ENCODE results near the gene GARIN5A. TPM values are rescaled to one million over a fixed set of nuclear protein-coding genes. Genes with fewer than 3 reads are reported as not detected.

GARIN5A gene
- 1.5 to 2.5 TPM (median 2.1 TPM) in 5 replicates for total RNA-seq (2022; extraction: Qiagen RNA extraction)

GRCh38 chr19:50476224-50476906 lies at the start of gene GARIN5A, which contains the start of gene EMC10:
TSS of gene GARIN5A (minus strand) at chr19:50476848. CDS start at chr19:50476388, 460 bp downstream.
TSS of gene EMC10 (plus strand) at chr19:50476507. CDS start at chr19:50476545, 38 bp downstream.

GRCh38 chr19:50513746-50514345 lies 37.2 kb upstream of the GARIN5A start, which contains the start of gene ASPDH:
TSS of gene ASPDH (minus strand) at chr19:50513913. CDS start at chr19:50513823, 90 bp downstream.

GRCh38 chr19:50511069-50511822 lies 34.6 kb upstream of the GARIN5A start, which contains the start of gene JOSD2:
TSS of gene JOSD2 (minus strand) at chr19:50511191. CDS start at chr19:50510431, 760 bp downstream.

GRCh38 chr19:50432221-50433028 lies 44.2 kb downstream of the GARIN5A start, which contains the start of gene MYBPC2:
TSS of gene MYBPC2 (plus strand) at chr19:50432892. CDS start at chr19:50432954, 62 bp downstream.

DNA sequence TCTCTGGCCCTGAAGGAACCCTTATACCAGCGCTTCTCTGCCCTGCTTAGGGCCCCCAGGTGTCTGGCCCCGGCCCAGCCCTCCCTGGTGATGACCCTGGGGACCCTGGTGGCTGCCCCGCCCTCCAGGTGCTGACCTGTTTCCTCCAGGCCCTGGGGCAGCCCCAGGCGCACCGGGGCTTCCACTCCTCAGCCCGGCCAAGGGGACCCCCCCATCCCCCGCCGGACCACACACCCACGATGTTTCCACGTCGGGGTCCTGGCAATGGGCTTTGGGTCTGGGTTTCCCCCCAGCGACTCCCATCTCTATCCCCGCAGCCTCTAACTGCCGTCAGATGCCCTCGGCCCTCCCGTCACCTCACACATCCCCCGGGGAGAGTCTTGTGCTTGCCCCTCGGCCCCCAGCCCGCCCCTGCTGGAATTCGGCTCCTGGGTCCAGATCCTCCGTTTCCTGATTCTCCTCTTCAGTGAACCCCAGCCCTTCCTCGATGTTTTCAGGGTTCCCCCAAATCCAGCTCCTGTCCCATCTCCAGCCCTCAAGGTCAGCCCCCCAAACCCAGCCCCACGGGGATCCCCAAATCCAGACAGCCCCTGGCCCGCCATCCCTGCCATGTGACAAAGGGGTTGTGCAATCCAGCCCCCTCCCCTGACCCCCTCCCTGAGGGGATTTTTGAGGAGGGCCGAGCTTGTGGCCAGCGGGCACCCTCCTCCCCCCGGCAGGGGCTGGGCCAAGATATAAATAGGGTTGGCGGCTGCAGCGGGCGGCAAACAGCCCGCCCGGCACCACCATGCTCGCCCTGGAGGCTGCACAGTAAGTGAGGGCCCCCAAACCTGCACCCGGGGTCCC lies 58.2 kb downstream of the GARIN5A start, which contains the start of gene SPIB:
Gene SPIB, plus strand, starts transcription at position 763 of the 846 bp plus-strand sequence. Its CDS starts 25 bp downstream, at position 788.

Other genes starting within 250 kb of the GARIN5A start
- 1.1 to 1.6 TPM (median 1.4 TPM) in 5 replicates for gene KCNC3, start 147.5 kb downstream of the GARIN5A start, total RNA-seq (2022; extraction: Qiagen RNA extraction)
- 0.55 to 1.6 TPM (median 1.1 TPM) in 5 replicates for gene NAPSA, start 111.2 kb downstream of the GARIN5A start, total RNA-seq (2022; extraction: Qiagen RNA extraction)
- gene NR1H2, start 100.4 kb downstream of the GARIN5A start, total RNA-seq (2022; extraction: Qiagen RNA extraction): 57.7 to 84.8 TPM (median 79.4 TPM) in 5 replicates
- 51.4 to 85.1 TPM (median 75.0 TPM) in 5 replicates for gene POLD1, start 92.5 kb downstream of the GARIN5A start, total RNA-seq (2022; extraction: Qiagen RNA extraction)
- gene SPIB, start 57.9 kb downstream of the GARIN5A start, total RNA-seq (2022; extraction: Qiagen RNA extraction): 0.06 to 0.45 TPM (median 0.24 TPM) in 5 replicates
- 0.03 TPM in 1 of 5 replicates, not detected in the others for gene MYBPC2, start 44.0 kb downstream of the GARIN5A start, total RNA-seq (2022; extraction: Qiagen RNA extraction)
- gene EMC10, start 341 bp downstream of the GARIN5A start, total RNA-seq (2022; extraction: Qiagen RNA extraction): 104 to 157 TPM (median 156 TPM) in 5 replicates
- 54.0 to 88.6 TPM (median 84.1 TPM) in 5 replicates for gene JOSD2, start 34.3 kb upstream of the GARIN5A start, total RNA-seq (2022; extraction: Qiagen RNA extraction)
- not detected in 5 replicates for gene ASPDH, start 37.1 kb upstream of the GARIN5A start, total RNA-seq (2022; extraction: Qiagen RNA extraction)
- gene LRRC4B, start 91.6 kb upstream of the GARIN5A start, total RNA-seq (2022; extraction: Qiagen RNA extraction): 0.28 to 0.51 TPM (median 0.50 TPM) in 5 replicates
- 0.33 to 1.0 TPM (median 0.50 TPM) in 5 replicates for gene SYT3, start 163.0 kb upstream of the GARIN5A start, total RNA-seq (2022; extraction: Qiagen RNA extraction)
- 3.3 to 13.3 TPM (median 11.5 TPM) in 5 replicates for gene C19orf81, start 172.6 kb upstream of the GARIN5A start, total RNA-seq (2022; extraction: Qiagen RNA extraction)
- gene SHANK1, start 243.0 kb upstream of the GARIN5A start, total RNA-seq (2022; extraction: Qiagen RNA extraction): 0.02 to 0.34 TPM (median 0.20 TPM) in 5 replicates
- 7.2 to 11.4 TPM (median 10.0 TPM) in 5 replicates for gene CLEC11A, start 246.5 kb upstream of the GARIN5A start, total RNA-seq (2022; extraction: Qiagen RNA extraction)

Data from A549 treated with Mapracorat at 1 μM for 4 hours (cell line).